HG03045 (cell line): ENCODE data around the gene SHROOM1.
"Not testable (repeated sequence)": the region's sequence is repeated elsewhere in the genome, so short reads cannot be mapped to it uniquely, and the experiment has no call there.

Source experiments
- ATAC-seq: cut with Tn5 transposase; IDR thresholded peaks from one replicate; pipeline ENCODE4 v1.9.1; 2021; ENCODE audit warnings: mild to moderate bottlenecking, moderate library complexity; ENCODE audit not compliant: unreplicated experiment

Gene SHROOM1

GRCh38 chr5:132812123-132812765 is 18.2 kb downstream of the SHROOM1 start:
- ATAC-seq: no peak

DNA sequence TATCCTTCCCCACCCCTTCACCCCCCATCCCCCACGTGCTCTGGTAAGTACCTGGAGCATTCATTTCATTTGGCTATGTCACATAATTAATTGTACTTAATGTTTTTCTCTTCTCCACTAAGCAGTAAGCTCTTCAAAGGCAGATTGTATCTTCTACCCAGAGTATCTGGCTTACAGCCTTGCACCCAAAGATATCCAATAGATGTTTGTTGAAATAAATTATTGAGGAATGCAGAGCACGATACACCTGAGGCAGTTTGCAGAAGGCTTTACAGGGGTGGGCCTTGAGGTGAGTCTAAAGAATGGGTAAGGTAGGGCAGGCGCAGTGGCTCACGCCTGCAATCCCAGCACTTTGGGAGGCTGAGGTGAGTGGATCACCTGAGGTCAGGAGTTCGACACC is 19.8 kb downstream of the SHROOM1 start:
- ATAC-seq: no peak

DNA sequence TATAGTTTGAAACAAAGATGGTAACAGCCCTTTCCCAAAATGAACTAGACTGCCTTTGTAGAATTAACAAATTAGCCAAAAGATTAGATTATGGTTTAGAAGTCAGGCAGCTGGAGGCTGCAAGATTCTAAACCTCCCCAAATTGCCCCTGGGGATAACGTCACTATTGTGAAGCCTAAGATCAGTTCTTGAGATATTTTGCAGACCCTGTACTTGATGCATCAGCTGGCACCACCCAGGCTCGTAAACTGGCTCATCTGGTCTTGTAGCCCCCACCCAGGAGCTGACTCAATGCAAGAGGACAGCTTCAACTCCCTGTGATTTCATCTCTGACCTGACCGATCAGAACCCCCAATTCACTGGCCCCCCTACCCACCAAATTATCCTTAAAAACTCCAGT is 21.6 kb downstream of the SHROOM1 start:
- ATAC-seq: no peak

GRCh38 chr5:132808448-132808847 is 22.0 kb downstream of the SHROOM1 start:
- no peak for ATAC-seq

- ATAC-seq: no peak
Measured at GRCh38 chr5:132807163-132807838, 23.1 kb downstream of the SHROOM1 start.

DNA sequence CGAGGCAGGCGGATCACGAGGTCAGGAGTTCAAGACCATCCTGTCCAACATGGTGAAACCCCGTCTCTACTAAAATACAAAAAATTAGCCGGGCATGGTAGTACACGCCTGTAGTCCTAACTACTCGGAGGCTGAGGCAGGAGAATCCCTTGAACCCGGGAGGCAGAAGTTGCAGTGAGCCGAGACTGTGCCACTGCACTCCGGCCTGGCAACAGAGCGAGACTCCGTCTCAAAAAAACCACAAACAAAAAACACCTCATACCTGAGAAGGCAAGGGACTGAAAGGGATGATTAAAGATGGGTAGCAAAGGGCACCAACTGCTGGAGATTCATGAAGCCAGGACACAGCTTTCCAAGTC is 23.7 kb downstream of the SHROOM1 start:
- ATAC-seq: not testable (repeated sequence)

DNA sequence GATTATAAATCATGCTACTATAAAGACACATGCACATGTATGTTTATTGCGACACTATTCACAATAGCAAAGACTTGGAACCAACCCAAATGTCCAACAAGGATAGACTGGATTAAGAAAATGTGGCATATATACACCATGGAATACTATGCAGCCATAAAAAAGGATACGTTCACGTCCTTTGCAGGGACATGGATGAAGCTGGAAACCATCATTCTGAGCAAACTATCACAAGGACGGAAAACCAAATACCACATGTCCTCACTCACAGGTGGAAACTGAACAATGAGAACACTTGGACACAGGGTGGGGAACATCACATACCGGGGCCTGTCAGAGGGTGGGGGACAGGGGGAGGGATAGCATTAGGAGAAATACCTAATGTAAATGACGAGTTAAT is 24.6 kb downstream of the SHROOM1 start:
- not testable (repeated sequence) for ATAC-seq

- not testable (repeated sequence) for ATAC-seq
Measured at GRCh38 chr5:132804219-132804618, 26.2 kb downstream of the SHROOM1 start.

DNA sequence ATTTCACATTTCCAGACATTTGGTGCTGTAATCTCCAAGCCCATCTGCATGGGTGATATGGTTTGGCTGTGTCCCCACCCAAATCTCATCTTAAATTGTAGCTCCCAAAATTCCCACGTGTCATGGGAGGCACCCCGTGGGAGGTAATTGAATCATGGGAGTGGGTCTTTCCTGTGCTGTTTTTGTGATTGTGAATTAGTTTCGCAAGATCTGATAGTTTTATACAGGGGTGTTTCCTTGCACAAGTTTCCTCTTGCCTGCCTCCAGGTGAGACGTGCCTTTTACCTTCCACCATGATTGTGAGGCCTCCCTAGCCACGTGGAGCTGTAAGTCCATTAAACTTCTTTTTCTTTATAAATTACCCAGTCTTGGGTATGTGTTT is 27.8 kb downstream of the SHROOM1 start:
- not testable (repeated sequence) for ATAC-seq

DNA sequence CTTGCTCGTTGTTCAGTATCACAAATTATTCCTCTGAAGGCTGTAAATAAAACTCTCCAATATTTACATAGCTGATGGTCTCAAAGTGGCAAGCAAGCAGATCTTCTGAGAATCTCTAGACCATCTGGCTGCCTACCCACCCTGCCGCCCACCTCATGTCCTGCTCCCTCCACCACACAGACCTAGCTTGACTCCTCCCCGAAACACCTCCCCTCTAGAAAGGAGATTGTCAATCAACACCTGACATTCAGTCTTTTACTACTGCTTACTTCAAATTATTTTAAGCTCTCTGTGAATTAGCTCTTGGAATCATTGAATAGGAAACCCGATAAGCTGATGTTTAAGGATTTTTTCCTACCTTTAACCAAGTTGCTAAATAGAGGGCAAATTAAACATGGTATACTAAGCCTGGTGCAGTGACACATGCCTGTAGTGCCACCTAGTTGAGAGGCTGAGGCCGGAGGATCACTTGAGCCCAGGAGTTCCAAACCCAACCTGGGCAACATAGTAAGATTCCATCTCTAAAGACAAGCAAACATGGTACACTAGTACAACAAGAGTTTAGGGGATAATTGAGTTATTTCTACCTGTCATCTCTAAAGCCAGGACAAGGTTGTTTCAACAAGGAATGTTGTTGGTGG is 28.3 kb downstream of the SHROOM1 start:
- no peak for ATAC-seq

DNA sequence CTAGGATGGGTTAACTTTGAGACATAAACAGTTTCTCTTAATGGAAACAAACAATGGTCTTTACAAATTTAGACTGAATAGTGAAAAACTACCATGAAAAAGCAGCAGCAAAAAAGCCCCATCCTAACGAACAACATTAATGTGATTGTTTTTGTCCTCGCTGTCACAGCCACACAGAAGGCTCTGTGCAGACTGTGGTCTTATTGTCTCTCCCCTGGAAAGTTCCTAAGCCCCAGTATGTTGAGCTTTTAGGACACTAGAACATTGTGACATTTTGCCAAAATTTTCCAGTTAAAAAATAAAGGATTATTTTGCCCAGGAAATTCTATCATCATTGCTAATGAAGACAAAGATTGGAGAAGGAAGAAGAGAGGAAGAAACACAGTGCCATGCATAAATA is 29.9 kb downstream of the SHROOM1 start:
- ATAC-seq: no peak

DNA sequence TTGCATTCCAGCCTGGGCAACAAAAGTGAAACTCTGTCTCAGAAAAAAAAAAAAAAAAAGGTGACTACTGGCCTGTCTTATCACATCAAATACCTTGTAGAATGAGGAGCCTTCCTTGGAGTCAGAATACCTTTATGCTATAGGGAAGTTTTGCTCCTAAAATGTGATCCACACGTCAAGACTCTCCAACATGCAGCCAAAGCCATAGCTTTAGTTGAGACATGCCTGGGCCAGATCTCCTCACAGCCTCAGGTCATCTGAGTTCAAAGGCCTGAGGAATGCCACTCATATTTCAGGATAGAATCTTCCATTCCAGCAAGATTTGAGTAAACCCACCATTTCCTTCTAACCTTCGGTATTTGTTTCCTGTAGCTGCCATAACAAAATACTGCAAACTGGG is 31.1 kb downstream of the SHROOM1 start:
- no peak for ATAC-seq

- no peak for ATAC-seq
Measured at GRCh38 chr5:132797651-132798050, 32.8 kb downstream of the SHROOM1 start.

- no peak for ATAC-seq
Measured at GRCh38 chr5:132791026-132791425, 39.4 kb downstream of the SHROOM1 start.

- no peak for ATAC-seq
Measured at GRCh38 chr5:132790201-132790865, 40.1 kb downstream of the SHROOM1 start.

DNA sequence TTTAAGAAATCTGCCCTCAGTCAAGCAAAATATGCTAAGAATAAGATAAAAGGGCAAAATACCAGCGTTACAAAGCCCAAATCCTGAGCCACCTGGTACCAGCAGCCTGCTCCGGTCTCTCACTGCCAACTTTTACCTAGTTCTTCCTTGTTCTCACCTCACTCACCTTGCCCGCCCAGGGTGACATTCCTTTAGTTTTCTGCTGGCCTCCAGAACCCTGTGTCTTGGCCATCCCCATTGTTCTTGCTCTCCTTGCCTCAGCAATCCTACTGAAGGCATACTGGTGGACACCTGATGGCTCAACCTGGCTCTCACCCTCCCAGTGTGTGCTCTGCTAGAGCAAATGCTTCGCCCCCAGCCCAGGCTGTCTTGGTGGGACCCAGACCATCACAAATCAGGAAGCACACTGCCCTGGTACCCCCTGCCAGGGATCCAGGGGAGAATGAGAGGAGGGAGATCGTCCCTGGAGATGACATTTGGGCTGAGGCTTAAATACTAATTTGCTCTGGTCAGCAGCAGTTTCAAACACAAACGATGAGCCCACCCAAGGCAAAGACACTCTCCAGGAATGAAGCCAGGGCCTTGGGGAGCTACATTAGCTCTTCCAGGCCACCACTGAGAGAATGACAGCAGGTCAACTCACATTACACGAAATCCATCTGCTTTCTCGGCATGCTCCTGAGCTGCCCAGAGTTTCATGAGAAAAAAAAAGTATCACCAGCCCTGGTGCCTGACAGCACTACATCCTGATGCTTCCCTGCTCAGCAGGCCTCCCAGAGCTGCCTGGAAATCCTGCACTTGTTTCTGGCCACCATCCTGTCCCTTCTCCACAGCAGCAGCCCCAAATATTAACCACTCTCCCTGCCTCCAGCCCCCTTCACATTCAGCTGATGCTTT is 41.2 kb downstream of the SHROOM1 start:
- ATAC-seq: no peak

- ATAC-seq: no peak
Measured at GRCh38 chr5:132788508-132788907, 41.9 kb downstream of the SHROOM1 start.

DNA sequence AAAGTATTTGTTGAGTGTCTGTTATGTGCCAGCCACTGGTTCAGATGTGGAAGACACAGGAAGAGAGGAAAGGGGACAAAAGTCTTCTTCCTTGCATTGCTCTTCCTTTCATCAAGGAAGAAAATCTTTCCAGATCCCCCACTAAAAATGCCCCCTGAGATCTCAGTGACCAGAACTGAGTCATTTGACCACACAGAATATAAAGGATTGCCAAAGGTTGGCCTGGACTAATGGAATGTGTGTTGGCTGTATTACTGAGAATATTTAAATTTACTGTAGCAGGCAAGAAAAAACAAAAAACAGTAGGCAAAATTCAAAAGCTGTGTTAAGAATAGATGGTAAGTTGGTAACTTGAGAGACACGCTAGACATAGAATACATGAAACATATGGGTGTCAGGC is 43.4 kb downstream of the SHROOM1 start:
- no peak for ATAC-seq

DNA sequence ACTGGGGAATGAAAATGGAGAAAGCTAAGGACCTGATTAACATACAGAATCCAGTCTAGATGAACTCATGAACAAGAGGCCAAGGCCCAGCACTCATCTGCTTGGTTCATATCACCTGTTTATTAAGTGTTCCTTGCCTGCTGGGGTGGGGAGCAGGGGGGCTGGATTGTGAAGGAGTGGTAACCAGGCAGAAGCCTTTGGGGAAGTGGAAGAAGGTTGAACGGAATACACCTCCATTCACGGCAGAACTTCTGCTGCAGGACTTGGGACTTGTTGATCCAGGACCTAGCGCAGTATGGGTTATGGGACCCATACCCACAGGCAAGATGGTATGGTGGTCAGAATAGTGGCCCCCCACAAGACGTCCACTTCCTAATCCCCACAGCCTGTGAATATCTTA is 44.6 kb downstream of the SHROOM1 start:
- no peak for ATAC-seq

DNA sequence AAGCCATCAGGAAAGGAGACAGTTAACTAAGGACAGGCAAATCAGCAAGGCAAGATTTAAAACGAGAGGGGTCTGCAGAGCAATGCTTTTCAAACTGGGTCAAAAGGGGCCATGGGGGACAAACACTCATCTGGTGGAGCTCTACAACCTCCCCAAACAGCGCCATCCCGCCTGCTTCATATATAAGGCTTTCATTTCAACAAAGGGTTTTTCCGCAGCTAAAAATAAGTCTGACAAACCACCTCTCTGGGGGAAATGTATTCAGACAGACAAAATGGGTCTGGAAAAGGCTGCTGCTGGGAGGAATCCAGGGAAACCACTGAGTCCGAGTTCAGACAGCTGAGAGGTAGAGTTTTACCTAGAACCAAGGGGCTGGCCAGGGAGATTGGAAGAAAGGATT is 45.1 kb downstream of the SHROOM1 start:
- ATAC-seq: no peak

DNA sequence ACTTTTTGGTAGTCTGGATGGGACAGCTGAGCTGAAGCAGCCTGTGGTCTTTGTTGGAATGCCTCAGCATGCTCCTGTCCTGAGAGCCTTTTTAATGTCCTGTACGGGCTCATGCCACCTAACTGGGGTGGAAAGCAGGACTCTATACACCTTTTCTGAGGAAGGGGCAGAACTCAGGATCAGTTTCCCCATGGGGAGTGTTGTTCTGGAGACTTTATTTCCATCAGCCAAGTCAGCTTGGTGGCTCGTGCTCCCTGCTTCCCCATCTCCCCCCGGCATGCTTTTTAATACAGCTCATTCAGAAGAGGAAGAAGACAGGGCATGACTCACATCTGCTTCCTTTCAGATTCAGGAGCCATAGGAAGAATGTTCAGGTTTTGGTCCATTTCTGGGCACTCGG is 48.3 kb downstream of the SHROOM1 start:
- ATAC-seq: no peak
